ENCODE data around the gene TTLL4.

TTLL4 gene

DNA sequence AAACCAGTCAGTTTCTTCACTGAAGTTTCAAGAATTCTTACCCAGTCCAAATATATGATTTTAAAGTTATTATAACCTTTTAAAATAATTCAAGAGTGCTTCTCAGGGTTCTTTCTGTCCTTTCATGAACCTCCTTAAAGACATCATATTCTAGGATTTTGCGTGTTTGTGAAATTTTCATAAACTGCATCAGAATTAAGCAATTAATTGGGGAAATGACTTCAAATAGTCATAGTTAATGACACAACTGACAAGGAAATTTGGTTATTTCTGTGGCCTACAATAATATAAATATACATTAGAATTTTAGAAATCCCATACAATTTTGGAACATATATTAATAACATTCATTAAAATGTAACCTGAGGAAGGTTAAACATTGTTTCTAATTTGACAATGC is 81.8 kb downstream of the TTLL4 start:
- DNase-seq = no peak

DNA sequence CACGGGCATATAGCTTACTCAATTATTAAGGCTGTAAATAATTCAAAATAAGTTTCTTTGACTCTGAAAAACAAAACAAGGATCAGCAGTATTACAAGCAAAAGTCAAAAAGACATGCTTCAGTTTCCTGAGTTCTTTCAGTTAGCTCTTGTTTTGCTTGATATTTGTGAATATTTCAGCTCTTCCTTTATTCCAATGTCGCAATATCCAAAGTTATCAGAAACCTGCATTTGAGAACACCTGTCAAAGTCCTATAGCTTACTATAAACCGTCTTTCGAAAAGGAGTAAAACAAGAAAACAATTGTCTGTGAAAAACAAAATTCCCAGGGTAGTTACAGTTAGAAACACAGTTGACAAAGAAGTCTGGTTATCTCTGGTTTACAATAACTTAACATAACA is 86.1 kb downstream of the TTLL4 start:
- no peak for DNase-seq

DNA sequence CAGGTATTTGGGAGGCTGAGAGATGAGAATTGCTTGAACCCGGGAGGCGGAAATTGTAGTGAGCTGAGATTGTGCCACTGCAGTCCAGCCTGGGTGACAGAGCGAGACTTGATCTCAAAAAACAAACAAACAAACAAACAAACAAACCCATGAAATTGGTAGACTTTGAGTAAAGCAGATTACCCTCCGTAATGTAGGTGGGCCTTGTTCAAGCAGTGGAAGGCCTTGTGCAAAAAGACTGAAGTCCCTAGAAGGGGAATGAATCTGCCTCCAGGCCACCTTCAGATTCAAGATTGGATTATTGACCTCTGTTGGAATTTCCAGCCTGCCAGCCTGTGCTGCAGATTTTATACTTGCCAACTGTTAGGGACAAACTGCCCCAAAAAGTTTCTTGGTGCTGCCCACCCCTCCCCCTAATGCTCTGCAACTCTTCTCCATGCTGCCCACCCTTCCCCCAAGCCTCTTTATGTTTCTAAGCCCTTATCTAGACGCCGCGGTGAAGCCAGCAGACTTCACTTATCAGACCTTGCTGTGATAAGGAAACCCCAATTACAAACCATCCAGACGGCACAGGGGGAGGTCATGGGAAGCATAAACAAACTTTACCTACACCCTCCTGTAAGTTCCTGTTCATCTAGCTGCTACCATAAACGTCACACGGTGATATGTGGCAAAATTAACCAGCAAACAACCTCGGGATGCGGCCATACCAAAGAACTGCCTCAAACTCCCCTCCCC is 88.3 kb downstream of the TTLL4 start:
- DNase-seq = no peak

DNA sequence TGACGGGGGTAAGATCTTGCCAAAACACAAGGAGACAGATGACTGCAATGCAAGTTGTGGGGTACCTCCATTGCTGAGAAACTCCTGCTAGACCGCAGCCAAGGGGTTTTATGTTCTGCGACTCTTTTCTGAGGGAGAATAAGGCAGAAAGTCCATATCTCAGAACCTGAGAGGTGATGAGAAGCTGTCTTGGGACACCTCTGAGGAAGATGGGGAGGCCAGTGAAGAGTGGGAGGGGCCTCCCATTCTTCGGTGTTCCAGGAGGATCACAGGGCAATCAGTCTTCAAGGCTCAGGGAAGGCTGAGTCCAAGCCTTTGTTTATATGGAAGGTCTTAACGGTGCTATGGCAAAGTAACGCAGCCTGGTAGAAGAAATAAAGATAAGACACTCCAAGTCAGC is 89.4 kb downstream of the TTLL4 start:
- no peak for DNase-seq

DNA sequence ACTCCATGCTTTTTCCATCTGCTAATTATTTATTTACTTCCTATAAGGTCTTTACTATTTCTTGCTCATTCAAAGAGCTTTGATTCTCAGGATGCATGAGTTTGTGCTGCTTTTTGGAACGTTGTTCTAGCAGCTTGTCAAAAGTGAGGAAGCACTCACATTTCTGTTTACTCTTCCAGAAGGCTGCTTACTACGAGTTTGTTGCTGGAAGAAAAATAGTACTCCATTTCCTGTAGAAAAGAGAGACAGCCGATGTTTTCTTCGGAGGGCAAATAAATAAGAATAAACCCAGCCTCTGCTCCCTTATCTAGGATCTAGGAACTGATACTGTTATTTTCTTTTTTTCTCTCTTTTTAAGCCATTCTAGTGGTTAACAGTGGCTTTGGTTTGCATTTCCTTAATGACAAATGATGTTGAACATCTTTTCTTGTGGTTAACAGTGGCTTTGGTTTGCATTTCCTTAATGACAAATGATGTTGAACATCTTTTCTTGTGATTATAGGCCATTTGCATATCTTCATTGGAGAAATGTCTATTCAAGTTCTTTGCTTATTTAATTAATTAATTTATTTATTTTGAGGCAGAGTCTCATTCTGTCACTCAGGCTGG is 91.9 kb downstream of the TTLL4 start:
- DNase-seq = no peak

DNA sequence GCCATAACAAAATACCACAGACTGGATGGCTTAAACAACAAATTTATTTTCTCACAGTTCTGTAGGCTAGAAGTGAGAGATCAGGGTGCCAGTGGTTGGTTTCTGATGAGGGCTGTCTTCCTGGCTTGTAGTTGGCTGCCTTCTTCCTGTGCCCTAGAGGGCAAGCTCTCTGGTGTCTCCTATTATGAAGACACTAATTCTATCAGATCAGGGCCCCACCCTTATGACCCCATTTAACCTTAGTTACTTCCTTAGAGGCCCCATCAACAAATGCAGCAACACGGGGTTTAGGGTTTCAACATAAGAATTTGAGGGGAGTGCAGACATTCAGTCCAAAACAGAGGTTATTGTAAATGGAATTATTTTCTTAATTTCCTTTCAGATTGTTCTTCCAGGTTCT is 94.2 kb downstream of the TTLL4 start:
- no peak for DNase-seq
